GM19455 (cell line): ENCODE results near the gene CACNB3.
"Not testable (repeated sequence)": the region's sequence is repeated elsewhere in the genome, so short reads cannot be mapped to it uniquely, and the experiment has no call there.

Experiments used
- ATAC-seq: cut with Tn5 transposase; IDR thresholded peaks from one replicate; pipeline ENCODE4 v1.9.1; 2021; ENCODE audit not compliant: unreplicated experiment

CACNB3 gene

GRCh38 chr12:48852734-48853688 is 34.7 kb downstream of the CACNB3 start:
- no peak for ATAC-seq

- no peak for ATAC-seq
Measured at GRCh38 chr12:48854488-48854887, 36.2 kb downstream of the CACNB3 start.

GRCh38 chr12:48854932-48855331 is 36.6 kb downstream of the CACNB3 start:
- not testable (repeated sequence) for ATAC-seq

GRCh38 chr12:48856379-48856778 is 38.1 kb downstream of the CACNB3 start:
- ATAC-seq, result no peak

- no peak for ATAC-seq
Measured at GRCh38 chr12:48857278-48857994, 39.1 kb downstream of the CACNB3 start.

- no peak for ATAC-seq
Measured at GRCh38 chr12:48858043-48858442, 39.7 kb downstream of the CACNB3 start.

- ATAC-seq, result no peak
Measured at GRCh38 chr12:48859607-48860006, 41.3 kb downstream of the CACNB3 start.

- ATAC-seq, result not testable (repeated sequence)
Measured at GRCh38 chr12:48860236-48860635, 41.9 kb downstream of the CACNB3 start.

GRCh38 chr12:48861111-48861510 is 42.8 kb downstream of the CACNB3 start:
- no peak for ATAC-seq

GRCh38 chr12:48862760-48863159 is 44.5 kb downstream of the CACNB3 start:
- ATAC-seq, result no peak

GRCh38 chr12:48863291-48863690 is 45.0 kb downstream of the CACNB3 start:
- no peak for ATAC-seq

- ATAC-seq, result peak; percentile 91
Measured at GRCh38 chr12:48865281-48866051, 47.2 kb downstream of the CACNB3 start, which contains the start of gene RND1. RND1 (minus strand) TSS chr12:48865870; CDS start chr12:48865767, 103 bp downstream.

- ATAC-seq, result peak; percentile 44
Measured at GRCh38 chr12:48866052-48866711, 47.9 kb downstream of the CACNB3 start.

- ATAC-seq, result no peak
Measured at GRCh38 chr12:48868451-48868850, 50.2 kb downstream of the CACNB3 start.

GRCh38 chr12:48869191-48869590 is 50.9 kb downstream of the CACNB3 start:
- no peak for ATAC-seq

- ATAC-seq, result no peak
Measured at GRCh38 chr12:48873096-48873495, 54.8 kb downstream of the CACNB3 start.

GRCh38 chr12:48873534-48873933 is 55.2 kb downstream of the CACNB3 start:
- not testable (repeated sequence) for ATAC-seq

- ATAC-seq, result no peak
Measured at GRCh38 chr12:48875944-48876515, 57.7 kb downstream of the CACNB3 start.
